IPS-NIHi11 (cell line): Measurements from ENCODE around the gene SEPSECS.

ENCODE experiments used
- DNase-seq: peaks from one replicate; pipeline ENCODE4 v3.0.0; 2012; ENCODE audit warnings: mixed read lengths, low spot score

SEPSECS gene

DNA sequence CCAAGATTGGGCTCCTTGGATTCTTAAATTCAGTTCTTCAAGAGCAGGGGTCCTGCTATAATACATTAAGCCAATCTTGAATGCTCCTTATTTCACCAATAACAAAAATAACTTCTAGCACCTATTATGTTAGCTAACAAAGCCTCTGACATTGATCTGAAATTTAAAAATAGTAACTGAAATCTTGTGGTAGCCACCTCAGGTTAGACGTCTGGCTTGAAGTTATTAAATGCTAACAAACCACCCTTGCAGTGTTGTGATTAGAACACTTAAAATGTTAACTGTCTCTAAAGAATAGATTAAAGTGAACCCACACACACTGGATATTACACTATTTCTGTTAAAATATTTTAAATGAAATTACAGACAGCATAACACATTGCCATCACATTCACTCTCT, 79.7 kb downstream of the SEPSECS start:
- DNase-seq, result no peak

GRCh38 chr4:25078523-25078922, 81.7 kb downstream of the SEPSECS start:
- DNase-seq, result no peak

DNA sequence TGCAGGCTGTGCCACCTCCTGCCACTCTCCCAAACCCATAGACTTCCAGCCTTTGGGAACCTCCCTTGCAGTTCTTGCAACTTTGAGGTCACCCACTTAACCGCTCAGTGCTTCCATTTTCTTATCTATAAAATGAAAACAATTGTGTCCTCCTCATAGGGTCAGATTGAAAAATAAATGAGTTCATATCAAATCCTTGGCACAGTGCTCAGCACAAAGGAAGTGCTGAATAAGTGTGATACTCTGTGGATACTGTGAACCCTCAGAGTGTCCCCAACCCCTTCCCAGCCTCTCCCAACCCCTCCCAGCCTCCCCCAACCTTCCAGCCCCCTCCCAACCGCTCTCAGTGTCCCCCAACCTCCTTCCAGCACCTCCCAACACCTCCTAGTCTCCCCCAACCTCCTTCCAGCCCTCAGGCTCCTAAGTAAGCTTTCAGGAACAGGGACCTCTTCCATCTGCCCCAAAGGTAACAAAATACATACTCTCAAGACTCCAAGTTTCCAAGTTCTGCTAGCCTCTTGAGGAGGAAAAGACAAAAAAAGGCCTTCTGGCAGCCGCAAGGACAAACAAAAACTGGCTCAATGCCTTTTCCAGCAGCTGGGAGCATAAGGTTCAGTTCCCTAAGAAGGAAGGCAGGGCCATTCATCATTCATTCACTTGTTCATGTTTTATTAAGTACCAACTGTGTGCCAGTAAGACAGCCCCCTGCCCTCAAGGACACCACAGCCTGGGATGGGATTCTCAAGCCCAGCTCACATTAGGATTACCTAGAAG, 83.4 kb downstream of the SEPSECS start:
- no peak for DNase-seq

DNA sequence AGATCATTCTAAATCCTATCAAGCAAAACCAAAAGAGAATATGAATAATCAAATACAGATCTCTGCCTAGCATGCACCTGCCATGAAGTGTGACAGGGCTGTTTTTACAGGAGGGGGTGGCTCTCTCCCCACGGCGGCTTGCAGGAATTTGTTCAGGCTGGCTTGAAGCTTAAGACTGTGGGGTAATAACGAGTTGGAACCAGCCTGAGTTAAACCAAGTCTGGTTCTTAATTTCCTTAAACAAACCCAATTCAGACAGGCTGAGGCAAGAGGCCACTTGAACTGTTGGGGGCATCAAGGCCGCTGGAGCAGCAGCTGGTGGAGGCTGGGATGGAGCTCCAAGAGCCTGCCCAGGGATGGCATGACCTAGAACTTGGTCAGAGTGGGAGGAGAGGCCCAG, 84.4 kb downstream of the SEPSECS start:
- no peak for DNase-seq

GRCh38 chr4:25075129-25075528, 85.1 kb downstream of the SEPSECS start:
- no peak for DNase-seq

GRCh38 chr4:25070545-25070944, 89.7 kb downstream of the SEPSECS start:
- no peak for DNase-seq
